ENCODE measurements around the gene ATP9B. TPM values are rescaled to one million over a fixed set of nuclear protein-coding genes. Genes with fewer than 3 reads are reported as not detected.

Gene ATP9B
- total and polyA plus RNA-seq, 10 of the 15 experiments (the other 5 are each of a cell fraction or from before 2014, with no cell fraction given) = 0.74 to 20.7 (median 12.9) TPM

DNA sequence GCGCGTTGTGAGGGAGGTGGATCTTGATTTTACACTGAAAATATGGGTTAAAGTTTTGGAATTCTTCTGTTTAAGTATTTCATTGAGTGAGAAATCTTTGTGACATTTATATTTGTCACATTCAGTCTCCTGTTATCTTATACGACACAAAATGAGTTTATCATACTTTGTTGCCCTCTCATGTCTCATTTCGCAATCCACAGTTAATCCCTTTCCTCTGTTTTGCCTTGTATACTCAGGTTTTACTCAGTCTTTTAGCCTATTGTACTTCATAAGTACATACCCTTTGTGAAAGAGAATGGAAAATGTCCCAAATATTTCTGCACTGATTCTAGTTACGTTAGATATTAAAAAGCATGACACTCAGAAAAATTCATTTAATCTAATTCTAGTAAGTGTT is 142.7 kb downstream of the ATP9B start (continued):
- TF ChIP-seq, protein P1, sequence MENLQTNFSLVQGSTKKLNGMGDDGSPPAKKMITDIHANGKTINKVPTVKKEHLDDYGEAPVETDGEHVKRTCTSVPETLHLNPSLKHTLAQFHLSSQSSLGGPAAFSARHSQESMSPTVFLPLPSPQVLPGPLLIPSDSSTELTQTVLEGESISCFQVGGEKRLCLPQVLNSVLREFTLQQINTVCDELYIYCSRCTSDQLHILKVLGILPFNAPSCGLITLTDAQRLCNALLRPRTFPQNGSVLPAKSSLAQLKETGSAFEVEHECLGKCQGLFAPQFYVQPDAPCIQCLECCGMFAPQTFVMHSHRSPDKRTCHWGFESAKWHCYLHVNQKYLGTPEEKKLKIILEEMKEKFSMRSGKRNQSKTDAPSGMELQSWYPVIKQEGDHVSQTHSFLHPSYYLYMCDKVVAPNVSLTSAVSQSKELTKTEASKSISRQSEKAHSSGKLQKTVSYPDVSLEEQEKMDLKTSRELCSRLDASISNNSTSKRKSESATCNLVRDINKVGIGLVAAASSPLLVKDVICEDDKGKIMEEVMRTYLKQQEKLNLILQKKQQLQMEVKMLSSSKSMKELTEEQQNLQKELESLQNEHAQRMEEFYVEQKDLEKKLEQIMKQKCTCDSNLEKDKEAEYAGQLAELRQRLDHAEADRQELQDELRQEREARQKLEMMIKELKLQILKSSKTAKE (IDR thresholded peaks at IDR 0.05; ENCODE audit: low read depth, poor library complexity, severe bottlenecking) = no peak
- TF ChIP-seq NFYB (IDR thresholded peaks at IDR 0.05; ENCODE audit: insufficient read depth, low read depth, low read length) (no peak), NFXL1 (IDR thresholded peaks at IDR 0.05; ENCODE audit: borderline replicate concordance) (no peak), YY1 (IDR thresholded peaks at IDR 0.05; ENCODE audit: low read depth, low read length) (no peak), CREM (IDR thresholded peaks at IDR 0.05; ENCODE audit: low read depth) (no peak), HCFC1 (IDR thresholded peaks at IDR 0.05; ENCODE audit: low read length) (no peak), SPI1 (IDR thresholded peaks at IDR 0.05; ENCODE audit: borderline replicate concordance, insufficient read depth, low read depth, low read length) (no peak), POLR2A (IDR thresholded peaks at IDR 0.05; ENCODE audit: low read depth, low read length) (no peak), SIX5 (IDR thresholded peaks at IDR 0.05; ENCODE audit: low read depth, low read length, severe bottlenecking) (no peak), FOXM1 (IDR thresholded peaks at IDR 0.05; ENCODE audit: low read depth, low read length) (no peak)
- TF ChIP-seq, protein P2, sequence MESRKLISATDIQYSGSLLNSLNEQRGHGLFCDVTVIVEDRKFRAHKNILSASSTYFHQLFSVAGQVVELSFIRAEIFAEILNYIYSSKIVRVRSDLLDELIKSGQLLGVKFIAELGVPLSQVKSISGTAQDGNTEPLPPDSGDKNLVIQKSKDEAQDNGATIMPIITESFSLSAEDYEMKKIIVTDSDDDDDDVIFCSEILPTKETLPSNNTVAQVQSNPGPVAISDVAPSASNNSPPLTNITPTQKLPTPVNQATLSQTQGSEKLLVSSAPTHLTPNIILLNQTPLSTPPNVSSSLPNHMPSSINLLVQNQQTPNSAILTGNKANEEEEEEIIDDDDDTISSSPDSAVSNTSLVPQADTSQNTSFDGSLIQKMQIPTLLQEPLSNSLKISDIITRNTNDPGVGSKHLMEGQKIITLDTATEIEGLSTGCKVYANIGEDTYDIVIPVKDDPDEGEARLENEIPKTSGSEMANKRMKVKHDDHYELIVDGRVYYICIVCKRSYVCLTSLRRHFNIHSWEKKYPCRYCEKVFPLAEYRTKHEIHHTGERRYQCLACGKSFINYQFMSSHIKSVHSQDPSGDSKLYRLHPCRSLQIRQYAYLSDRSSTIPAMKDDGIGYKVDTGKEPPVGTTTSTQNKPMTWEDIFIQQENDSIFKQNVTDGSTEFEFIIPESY (IDR thresholded peaks at IDR 0.05) = no peak
- TF ChIP-seq, protein P3, sequence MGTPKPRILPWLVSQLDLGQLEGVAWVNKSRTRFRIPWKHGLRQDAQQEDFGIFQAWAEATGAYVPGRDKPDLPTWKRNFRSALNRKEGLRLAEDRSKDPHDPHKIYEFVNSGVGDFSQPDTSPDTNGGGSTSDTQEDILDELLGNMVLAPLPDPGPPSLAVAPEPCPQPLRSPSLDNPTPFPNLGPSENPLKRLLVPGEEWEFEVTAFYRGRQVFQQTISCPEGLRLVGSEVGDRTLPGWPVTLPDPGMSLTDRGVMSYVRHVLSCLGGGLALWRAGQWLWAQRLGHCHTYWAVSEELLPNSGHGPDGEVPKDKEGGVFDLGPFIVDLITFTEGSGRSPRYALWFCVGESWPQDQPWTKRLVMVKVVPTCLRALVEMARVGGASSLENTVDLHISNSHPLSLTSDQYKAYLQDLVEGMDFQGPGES (IDR thresholded peaks at IDR 0.05) = no peak
